ENCODE data around the gene GID8. TPM values are rescaled to one million over a fixed set of nuclear protein-coding genes. Genes with fewer than 3 reads are reported as not detected.
A peak's percentile ranks its signal among the peaks of the same experiment; 100 is the strongest.

GID8 gene
- total and polyA plus RNA-seq, 2 of the 13 experiments (the other 11 are each of a cell fraction or from before 2014, with no cell fraction given): 39.6 to 59.8 TPM

DNA sequence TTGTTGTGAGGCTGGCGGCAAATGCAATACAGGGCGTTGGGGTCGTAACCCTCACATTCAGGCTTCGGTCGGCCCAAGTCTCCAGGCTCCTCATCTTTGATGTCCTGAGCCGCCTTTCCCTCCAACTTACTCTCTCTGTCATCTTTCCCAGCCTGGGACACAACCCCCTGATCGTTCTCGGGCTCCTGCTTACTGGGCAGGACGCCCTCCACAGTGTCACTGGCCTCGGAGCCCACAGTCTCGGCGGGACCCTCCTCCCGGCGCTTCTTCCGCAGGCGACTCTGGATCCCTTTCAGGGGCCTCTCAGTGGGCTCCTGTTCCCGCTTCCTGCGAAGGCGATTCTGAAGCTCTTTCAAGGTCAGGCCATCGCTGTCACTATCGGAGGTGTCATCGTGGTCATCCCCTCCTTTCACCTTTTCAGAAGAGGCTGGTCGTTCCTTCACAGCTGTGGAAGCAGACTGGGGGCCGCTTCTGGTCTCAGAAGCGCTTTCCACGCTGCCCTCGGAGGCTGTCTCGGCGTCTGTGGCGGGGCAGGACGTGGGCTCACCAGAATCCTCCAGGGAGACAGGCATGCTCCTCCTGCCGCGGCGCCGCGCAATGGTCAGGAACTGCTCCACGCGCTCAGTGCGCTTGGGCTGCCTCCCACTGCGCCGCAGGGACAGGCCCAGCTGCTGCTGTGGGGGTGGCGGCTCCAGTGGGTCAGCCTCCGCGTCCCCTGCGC is 27.0 kb upstream of the GID8 start (continued):
- TF ChIP-seq, protein P1, sequence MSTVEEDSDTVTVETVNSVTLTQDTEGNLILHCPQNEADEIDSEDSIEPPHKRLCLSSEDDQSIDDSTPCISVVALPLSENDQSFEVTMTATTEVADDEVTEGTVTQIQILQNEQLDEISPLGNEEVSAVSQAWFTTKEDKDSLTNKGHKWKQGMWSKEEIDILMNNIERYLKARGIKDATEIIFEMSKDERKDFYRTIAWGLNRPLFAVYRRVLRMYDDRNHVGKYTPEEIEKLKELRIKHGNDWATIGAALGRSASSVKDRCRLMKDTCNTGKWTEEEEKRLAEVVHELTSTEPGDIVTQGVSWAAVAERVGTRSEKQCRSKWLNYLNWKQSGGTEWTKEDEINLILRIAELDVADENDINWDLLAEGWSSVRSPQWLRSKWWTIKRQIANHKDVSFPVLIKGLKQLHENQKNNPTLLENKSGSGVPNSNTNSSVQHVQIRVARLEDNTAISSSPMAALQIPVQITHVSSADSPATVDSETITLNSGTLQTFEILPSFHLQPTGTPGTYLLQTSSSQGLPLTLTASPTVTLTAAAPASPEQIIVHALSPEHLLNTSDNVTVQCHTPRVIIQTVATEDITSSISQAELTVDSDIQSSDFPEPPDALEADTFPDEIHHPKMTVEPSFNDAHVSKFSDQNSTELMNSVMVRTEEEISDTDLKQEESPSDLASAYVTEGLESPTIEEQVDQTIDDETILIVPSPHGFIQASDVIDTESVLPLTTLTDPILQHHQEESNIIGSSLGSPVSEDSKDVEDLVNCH (CRISPR knock-in tag; IDR thresholded peaks at IDR 0.05): no peak
- TF ChIP-seq HIVEP1 (CRISPR knock-in tag; IDR thresholded peaks at IDR 0.05) (0 out of 2 replicates have a peak, but pooled peaks have one; percentile 11), NFE2L1 (CRISPR knock-in tag; IDR thresholded peaks at IDR 0.05; ENCODE audit: borderline replicate concordance) (no peak), ZNF563 (CRISPR knock-in tag; IDR thresholded peaks at IDR 0.05) (peak; percentile 28; the same call in 1 of the 2 replicates), GABPB1 (CRISPR knock-in tag; IDR thresholded peaks at IDR 0.05) (peak; percentile 24; the same call in 1 of the 2 replicates), TBP (CRISPR knock-in tag; IDR thresholded peaks at IDR 0.05) (no peak), MEIS2 (CRISPR knock-in tag; IDR thresholded peaks at IDR 0.05) (no peak), POLR2G (IDR thresholded peaks at IDR 0.05; ENCODE audit: low read depth, low read length) (no peak; the same call in 1 of the 2 replicates), ZNF431 (CRISPR knock-in tag; IDR thresholded peaks at IDR 0.05; ENCODE audit: borderline replicate concordance, low read depth) (no peak), ZNF891 (CRISPR knock-in tag; IDR thresholded peaks at IDR 0.05) (no peak), ZNF292 (CRISPR knock-in tag; IDR thresholded peaks at IDR 0.05; ENCODE audit: borderline replicate concordance, low read depth) (no peak), ZNF343 (CRISPR knock-in tag; IDR thresholded peaks at IDR 0.05) (no peak), MBNL3 (CRISPR knock-in tag; conservative IDR thresholded peaks at IDR 0.05) (no peak), NFIC (IDR thresholded peaks at IDR 0.05; ENCODE audit: low read length) (no peak), ZNF235 (CRISPR knock-in tag; IDR thresholded peaks at IDR 0.05; ENCODE audit: borderline replicate concordance) (no peak), AGO2 (optimal IDR thresholded peaks at IDR 0.05; ENCODE audit: low read depth, low read length) (peak; percentile 94)
- TF ChIP-seq, protein P2, sequence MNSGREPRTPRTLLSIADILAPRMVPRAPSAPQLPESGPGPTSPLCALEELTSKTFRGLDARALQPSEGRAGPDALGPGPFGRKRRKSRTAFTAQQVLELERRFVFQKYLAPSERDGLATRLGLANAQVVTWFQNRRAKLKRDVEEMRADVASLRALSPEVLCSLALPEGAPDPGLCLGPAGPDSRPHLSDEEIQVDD (CRISPR knock-in tag; IDR thresholded peaks at IDR 0.05; ENCODE audit: borderline replicate concordance): peak; percentile 64; the same call in 1 of the 2 replicates
- TF ChIP-seq, protein P3, sequence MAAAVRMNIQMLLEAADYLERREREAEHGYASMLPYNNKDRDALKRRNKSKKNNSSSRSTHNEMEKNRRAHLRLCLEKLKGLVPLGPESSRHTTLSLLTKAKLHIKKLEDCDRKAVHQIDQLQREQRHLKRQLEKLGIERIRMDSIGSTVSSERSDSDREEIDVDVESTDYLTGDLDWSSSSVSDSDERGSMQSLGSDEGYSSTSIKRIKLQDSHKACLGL (CRISPR knock-in tag; IDR thresholded peaks at IDR 0.05): 0 out of 2 replicates have a peak, but pooled peaks have one; percentile 37
- TF ChIP-seq, protein P4, sequence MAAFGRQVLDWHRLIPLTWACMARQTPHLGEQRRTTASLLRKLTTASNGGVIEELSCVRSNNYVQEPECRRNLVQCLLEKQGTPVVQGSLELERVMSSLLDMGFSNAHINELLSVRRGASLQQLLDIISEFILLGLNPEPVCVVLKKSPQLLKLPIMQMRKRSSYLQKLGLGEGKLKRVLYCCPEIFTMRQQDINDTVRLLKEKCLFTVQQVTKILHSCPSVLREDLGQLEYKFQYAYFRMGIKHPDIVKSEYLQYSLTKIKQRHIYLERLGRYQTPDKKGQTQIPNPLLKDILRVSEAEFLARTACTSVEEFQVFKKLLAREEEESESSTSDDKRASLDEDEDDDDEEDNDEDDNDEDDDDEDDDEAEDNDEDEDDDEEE (CRISPR knock-in tag; IDR thresholded peaks at IDR 0.05): 0 out of 2 replicates have a peak, but pooled peaks have one; percentile 22
- TF ChIP-seq, protein P5, sequence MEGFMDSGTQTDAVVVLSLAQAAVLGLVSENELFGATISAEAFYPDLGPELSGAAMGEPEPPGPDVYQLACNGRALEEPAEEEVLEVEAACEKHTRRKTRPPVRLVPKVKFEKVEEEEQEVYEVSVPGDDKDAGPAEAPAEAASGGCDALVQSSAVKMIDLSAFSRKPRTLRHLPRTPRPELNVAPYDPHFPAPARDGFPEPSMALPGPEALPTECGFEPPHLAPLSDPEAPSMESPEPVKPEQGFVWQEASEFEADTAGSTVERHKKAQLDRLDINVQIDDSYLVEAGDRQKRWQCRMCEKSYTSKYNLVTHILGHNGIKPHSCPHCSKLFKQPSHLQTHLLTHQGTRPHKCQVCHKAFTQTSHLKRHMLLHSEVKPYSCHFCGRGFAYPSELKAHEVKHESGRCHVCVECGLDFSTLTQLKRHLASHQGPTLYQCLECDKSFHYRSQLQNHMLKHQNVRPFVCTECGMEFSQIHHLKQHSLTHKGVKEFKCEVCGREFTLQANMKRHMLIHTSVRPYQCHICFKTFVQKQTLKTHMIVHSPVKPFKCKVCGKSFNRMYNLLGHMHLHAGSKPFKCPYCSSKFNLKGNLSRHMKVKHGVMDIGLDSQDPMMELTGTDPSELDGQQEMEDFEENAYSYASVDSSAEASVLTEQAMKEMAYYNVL (CRISPR knock-in tag; IDR thresholded peaks at IDR 0.05; ENCODE audit: borderline replicate concordance): no peak
- TF ChIP-seq, protein P6, sequence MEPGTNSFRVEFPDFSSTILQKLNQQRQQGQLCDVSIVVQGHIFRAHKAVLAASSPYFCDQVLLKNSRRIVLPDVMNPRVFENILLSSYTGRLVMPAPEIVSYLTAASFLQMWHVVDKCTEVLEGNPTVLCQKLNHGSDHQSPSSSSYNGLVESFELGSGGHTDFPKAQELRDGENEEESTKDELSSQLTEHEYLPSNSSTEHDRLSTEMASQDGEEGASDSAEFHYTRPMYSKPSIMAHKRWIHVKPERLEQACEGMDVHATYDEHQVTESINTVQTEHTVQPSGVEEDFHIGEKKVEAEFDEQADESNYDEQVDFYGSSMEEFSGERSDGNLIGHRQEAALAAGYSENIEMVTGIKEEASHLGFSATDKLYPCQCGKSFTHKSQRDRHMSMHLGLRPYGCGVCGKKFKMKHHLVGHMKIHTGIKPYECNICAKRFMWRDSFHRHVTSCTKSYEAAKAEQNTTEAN (CRISPR knock-in tag; conservative IDR thresholded peaks at IDR 0.05): no peak
